Activated B cell treated with CpG ODN at 0.5 μM for 24 hours (primary cell): ENCODE data around the gene HTR3E. TPM values are rescaled to one million over a fixed set of nuclear protein-coding genes. Genes with fewer than 3 reads are reported as not detected.
"Not testable (repeated sequence)": the region's sequence is repeated elsewhere in the genome, so short reads cannot be mapped to it uniquely, and the experiment has no call there.

Experiments
- ATAC-seq: fragments of 200-7000 bp; cut with Tn5 transposase; one replicate; pipeline ENCODE4 v1.10.0; 2021; ENCODE audit warnings: low read depth, mild to moderate bottlenecking, moderate library complexity
- CTCF ChIA-PET: fragments of 350-600 bp; sonication (Branson Sonifier 250); formaldehyde crosslinking; loops from one replicate; lab custom pipeline; 2021; ENCODE audit warnings: antibody characterized with exemption; lab: Charles Lee
- POLR2A ChIA-PET: fragments of 350-600 bp; sonication (Branson Sonifier 250); formaldehyde crosslinking; loops from one replicate; lab custom pipeline; 2021; ENCODE audit warnings: antibody characterized with exemption; lab: Charles Lee
- DNase-seq: peaks from one replicate; pipeline ENCODE4 v3.0.0; 2022
- H3K27ac Mint-ChIP-seq: one replicate; pipeline ENCODE4 v1.8.0; 2020; ENCODE audit warnings: mixed read lengths
- H3K27me3 Mint-ChIP-seq: one replicate; pipeline ENCODE4 v1.8.0; 2021; ENCODE audit warnings: mixed read lengths
- H3K36me3 Mint-ChIP-seq: one replicate; pipeline ENCODE4 v1.8.0; 2021; ENCODE audit warnings: low read depth, mixed read lengths
- H3K4me1 Mint-ChIP-seq: one replicate; pipeline ENCODE4 v1.8.0; 2021; ENCODE audit warnings: mixed read lengths
- H3K4me3 Mint-ChIP-seq: one replicate; pipeline ENCODE4 v1.8.0; 2020; ENCODE audit warnings: mild to moderate bottlenecking, mixed read lengths
- H3K9me3 Mint-ChIP-seq: one replicate; pipeline ENCODE4 v1.8.0; 2020; ENCODE audit warnings: mixed read lengths
- CTCF ChIP-seq: fragments of 200-600 bp; IDR thresholded peaks from one replicate; pipeline ENCODE4 v1.8.0; 2022; ENCODE audit warnings: antibody characterized with exemption, mild to moderate bottlenecking
- intact Hi-C: fragments of 100-400 bp; cut with micrococcal nuclease; formaldehyde crosslinking; loops from one replicate; pipeline ENCODE4 v1.15.1; 2024
- total RNA-seq: library from RNA; stranded (reverse); gene quantifications from 2 replicates; pipeline ENCODE4 v1.2.3, GENCODE V29; 2022

The HTR3E gene
- total RNA-seq, 1 donor from 2014 or later: not detected

- DNase-seq (no peak), ATAC-seq (no peak)
- no peak overlapping the region for H3K4me3 Mint-ChIP-seq
- H3K4me1 Mint-ChIP-seq: no peaks in the 10 kb centered on the region
- no peaks in the 10 kb centered on the region for H3K36me3 Mint-ChIP-seq
- intact Hi-C loops: no loop called here
- POLR2A ChIA-PET: no interaction called here
- no peak overlapping the region for H3K27ac Mint-ChIP-seq
- H3K9me3 Mint-ChIP-seq: no peaks in the 10 kb centered on the region
- H3K27me3 Mint-ChIP-seq: peaks cover 5% of the 10 kb centered on the region
- CTCF ChIA-PET: no interaction called here
- TF ChIP-seq CTCF: no peak
These were observed 34.2 kb upstream of the HTR3E start for GRCh38 chr3:184062637-184063036.

DNA sequence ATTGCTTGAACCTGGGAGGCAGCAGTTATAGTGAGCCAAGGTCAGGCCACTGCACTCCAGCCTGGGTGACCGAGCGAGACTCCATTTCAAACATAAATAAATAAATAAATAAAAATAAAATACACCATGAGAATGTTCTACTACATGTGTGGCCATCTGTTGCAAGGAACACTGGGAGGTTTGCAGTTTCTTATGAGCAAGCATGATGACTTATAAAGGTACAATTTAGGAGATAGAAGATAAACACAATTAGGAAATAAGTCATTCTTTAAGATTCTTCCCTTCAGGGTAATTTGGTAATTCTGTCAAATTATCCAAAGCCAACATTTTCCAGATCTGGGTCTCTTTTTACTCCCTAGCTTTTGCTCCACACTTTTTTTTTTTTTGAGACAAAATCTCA is 30.7 kb upstream of the HTR3E start:
- no peak for TF ChIP-seq CTCF
- Mint-ChIP-seq H3K27ac (no peak overlapping the region), H3K27me3 (peaks cover 9% of the 10 kb centered on the region), H3K9me3 (peaks cover 9% of the 10 kb centered on the region), H3K4me3 (no peak overlapping the region), H3K4me1 (no peaks in the 10 kb centered on the region), H3K36me3 (no peaks in the 10 kb centered on the region)
- ATAC-seq (no peak), DNase-seq (no peak)
- intact Hi-C loops: no loop called here
- ChIA-PET POLR2A (no interaction called here), CTCF (no interaction called here)

DNA sequence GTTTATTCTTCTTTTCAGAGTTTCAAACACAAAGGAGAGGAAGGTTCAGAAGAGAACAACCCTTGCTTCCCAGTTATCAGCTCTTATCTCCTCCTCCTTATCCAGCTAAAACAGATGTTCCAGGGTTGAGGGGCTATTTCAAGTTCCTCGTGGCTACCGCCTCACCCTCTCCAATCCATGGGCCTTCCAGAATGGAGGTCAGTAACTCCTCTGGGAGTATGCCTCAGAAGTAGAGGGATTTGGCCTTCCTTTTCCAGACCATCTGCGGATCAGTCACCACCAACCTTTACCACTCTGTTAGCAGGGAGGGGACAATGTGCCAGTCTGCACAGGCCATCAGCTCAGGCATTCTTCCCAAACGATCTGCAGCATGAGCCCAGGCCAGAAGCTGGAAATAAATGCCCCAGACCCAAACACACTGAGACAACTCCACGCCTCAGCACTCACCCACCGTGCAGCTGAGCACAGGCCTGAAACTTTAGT is 29.2 kb upstream of the HTR3E start:
- Mint-ChIP-seq H3K27me3 (peaks cover 9% of the 10 kb centered on the region), H3K4me3 (no peak overlapping the region), H3K9me3 (peaks cover 10% of the 10 kb centered on the region), H3K4me1 (no peaks in the 10 kb centered on the region), H3K27ac (no peak overlapping the region), H3K36me3 (no peaks in the 10 kb centered on the region)
- no peak for TF ChIP-seq CTCF
- CTCF ChIA-PET: no interaction called here
- POLR2A ChIA-PET: no interaction called here
- ATAC-seq: no peak
- no peak for DNase-seq
- intact Hi-C loops: no loop called here

DNA sequence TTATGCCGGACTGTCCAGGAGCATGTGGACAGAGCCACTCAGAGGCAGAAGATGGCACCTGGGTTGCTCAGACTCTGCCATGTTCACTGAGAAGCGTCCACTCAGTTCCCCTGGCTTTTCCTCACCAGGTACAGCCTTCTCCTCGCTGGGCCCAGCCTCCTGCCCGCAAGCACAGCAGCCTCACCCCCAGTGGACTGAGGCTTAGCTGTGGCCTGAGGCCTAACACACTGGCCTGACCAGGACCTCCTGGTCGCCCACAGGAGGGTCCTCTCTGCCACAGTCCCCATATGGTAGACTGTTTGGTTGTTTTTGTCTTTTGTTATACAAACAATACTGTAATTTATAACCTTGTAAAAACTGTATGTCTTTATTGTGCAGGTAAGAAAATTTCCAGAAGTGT is 28.5 kb upstream of the HTR3E start:
- DNase-seq: no peak
- peaks cover 9% of the 10 kb centered on the region for H3K27me3 Mint-ChIP-seq
- ChIA-PET POLR2A (no interaction called here), CTCF (no interaction called here)
- no peak overlapping the region for H3K27ac Mint-ChIP-seq
- peaks cover 10% of the 10 kb centered on the region for H3K9me3 Mint-ChIP-seq
- H3K4me1 Mint-ChIP-seq: no peaks in the 10 kb centered on the region
- H3K4me3 Mint-ChIP-seq: no peak overlapping the region
- no peaks in the 10 kb centered on the region for H3K36me3 Mint-ChIP-seq
- TF ChIP-seq CTCF: no peak
- intact Hi-C loops: no loop called here
- no peak for ATAC-seq

DNA sequence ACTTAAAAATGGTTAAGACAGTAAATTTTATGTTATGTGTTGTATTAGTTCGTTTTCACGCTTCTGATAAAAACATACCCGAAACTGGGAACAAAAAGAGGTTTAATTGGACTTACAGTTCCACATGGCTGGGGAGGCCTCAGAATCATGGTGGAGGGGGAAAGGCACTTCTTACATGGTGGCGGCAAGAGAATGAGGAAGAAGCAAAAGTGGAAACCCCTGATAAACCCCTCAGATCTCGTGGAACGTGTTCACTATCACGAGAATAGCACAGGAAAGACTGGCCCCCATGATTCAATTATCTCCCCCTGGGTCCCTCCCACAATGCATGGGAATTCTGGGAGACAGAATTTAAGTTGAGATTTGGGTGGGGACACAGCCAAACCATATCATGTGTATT is 25.7 kb upstream of the HTR3E start:
- intact Hi-C loops, H3K36me3 Mint-ChIP-seq, ATAC-seq, H3K4me1 Mint-ChIP-seq, H3K27me3 Mint-ChIP-seq, DNase-seq, H3K4me3 Mint-ChIP-seq, H3K9me3 Mint-ChIP-seq, CTCF ChIA-PET, POLR2A ChIA-PET, H3K27ac Mint-ChIP-seq: not testable (repeated sequence)

GRCh38 chr3:184073621-184074020 is 23.2 kb upstream of the HTR3E start:
- H3K9me3 Mint-ChIP-seq: peaks cover 10% of the 10 kb centered on the region
- ChIA-PET POLR2A (no interaction called here), CTCF (no interaction called here)
- H3K27ac Mint-ChIP-seq: no peak overlapping the region
- H3K4me3 Mint-ChIP-seq: no peak overlapping the region
- intact Hi-C loops: no loop called here
- DNase-seq (no peak), ATAC-seq (no peak)
- H3K36me3 Mint-ChIP-seq: no peaks in the 10 kb centered on the region
- H3K27me3 Mint-ChIP-seq: peaks cover 10% of the 10 kb centered on the region
- H3K4me1 Mint-ChIP-seq: no peaks in the 10 kb centered on the region
- TF ChIP-seq CTCF: no peak
